OCI-LY3 (cell line): Measurements from ENCODE around the gene ZNF888.

ENCODE experiments used
- CTCF ChIP-seq: fragments of 200-600, 300-600 bp; sonication (generic); IDR thresholded peaks from 2 replicates; pipeline ENCODE4 v1.5.1; 2014; ENCODE audit warnings: antibody characterized with exemption, low read length, low read depth
- EZH2phosphoT487 ChIP-seq: fragments of 200-600 bp; shearing (Covaris generic); IDR thresholded peaks from 2 replicates; pipeline ENCODE4 v1.6.1; 2018; ENCODE audit warnings: antibody characterized with exemption, mixed run types, low read depth

GRCh38 chr19:52948025-52948770 lies 25.0 kb upstream of the ZNF888 start:
- TF ChIP-seq CTCF (no peak), EZH2phosphoT487 (no peak)
